ENCODE results near the gene LPIN1. TPM values are rescaled to one million over a fixed set of nuclear protein-coding genes. Genes with fewer than 3 reads are reported as not detected.
A peak's percentile ranks its signal among the peaks of the same experiment; 100 is the strongest.
"Not testable (repeated sequence)": the region's sequence is repeated elsewhere in the genome, so short reads cannot be mapped to it uniquely, and the experiment has no call there.

LPIN1 gene
- total and polyA plus RNA-seq, 2 of the 8 experiments (the other 6 are each of a cell fraction or from before 2014, with no cell fraction given) = 4.3 to 9.8 TPM

DNA sequence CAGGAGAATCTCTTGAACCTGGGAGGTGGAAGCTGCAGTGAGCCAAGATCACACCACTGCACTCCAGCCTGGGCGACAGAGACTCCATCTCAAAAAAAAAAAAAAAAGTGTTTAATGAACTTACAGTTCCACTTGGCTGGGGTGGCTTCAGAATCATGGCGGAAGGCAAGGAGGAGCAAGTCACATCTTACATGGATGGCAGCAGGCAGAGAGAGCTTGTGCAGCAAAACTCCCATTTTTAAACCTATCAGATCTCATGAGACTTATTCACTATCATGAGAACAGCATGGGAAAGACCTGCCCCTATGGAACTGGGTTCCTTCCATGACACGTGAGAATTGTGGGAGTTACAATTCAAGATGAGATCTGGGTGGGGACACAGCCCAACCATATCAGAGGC, 113.5 kb downstream of the LPIN1 start:
- H3K27me3 ChIP-seq (replicated peaks in 1 of 4; ENCODE audit: control insufficient read depth in 3 of 4, extremely low read depth in 1 of 4, insufficient read depth in 3 of 4, low read length in 3 of 4); H4K5ac ChIP-seq (ENCODE audit: insufficient read length, low read depth, low read length); H3K27ac ChIP-seq (ENCODE audit: low read depth, low read length); H2BK15ac ChIP-seq (ENCODE audit: low read length); H3K4me3 ChIP-seq (ENCODE audit: extremely low read depth in 1 of 4, insufficient read depth in 2 of 4, low read depth in 3 of 4, low read length in 4 of 4); H2AFZ ChIP-seq (ENCODE audit: low read length); H3K4me2 ChIP-seq (ENCODE audit: insufficient read depth in 1 of 2, low read depth in 2 of 2, low read length in 2 of 2); FAIRE-seq; H3K56ac ChIP-seq (replicated peaks; ENCODE audit: insufficient read length, low read depth, low read length); H3K18ac ChIP-seq (ENCODE audit: extremely low read depth, low read length); H3K79me1 ChIP-seq (ENCODE audit: low read depth, low read length); H4K8ac ChIP-seq (ENCODE audit: extremely low read depth, insufficient read depth, low read length); H2BK20ac ChIP-seq (ENCODE audit: low read length); H2BK5ac ChIP-seq (ENCODE audit: low read depth, low read length); H2BK120ac ChIP-seq (replicated peaks; ENCODE audit: low read depth, low read length); H3K36me3 ChIP-seq (ENCODE audit: control insufficient read depth in 2 of 4, insufficient read depth in 4 of 4, low read length in 3 of 4); H3K23me2 ChIP-seq (ENCODE audit: low read depth, low read length); H3K4ac ChIP-seq (replicated peaks; ENCODE audit: insufficient read length, low read depth, low read length); H3K9ac ChIP-seq (replicated peaks in 1 of 4; ENCODE audit: extremely low read depth in 1 of 4, low read depth in 3 of 4, low read length in 3 of 4); H2BK12ac ChIP-seq (ENCODE audit: low read depth, low read length); H4K91ac ChIP-seq (replicated peaks; ENCODE audit: insufficient read length, low read length); H3K14ac ChIP-seq (ENCODE audit: insufficient read length); H2AK5ac ChIP-seq (ENCODE audit: low read depth, low read length); H3K23ac ChIP-seq (ENCODE audit: insufficient read length); H3K79me2 ChIP-seq (ENCODE audit: control insufficient read depth in 1 of 2, insufficient read depth in 2 of 2, low read length in 2 of 2); POLR2A ChIA-PET (ENCODE audit: partially characterized antibody); H4K20me1 ChIP-seq (replicated peaks in 1 of 2; ENCODE audit: control insufficient read depth in 1 of 2, insufficient read depth in 2 of 2, low read length in 2 of 2): not testable (repeated sequence)
- Histone ChIP-seq H3K9me3 (ENCODE audit: insufficient read depth in 2 of 2, low read depth in 1 of 2, low read length in 1 of 2) (peaks cover 33% of the 10 kb centered on the region in 2 experiments), H3K4me1 (replicated peaks in 1 of 4; ENCODE audit: control insufficient read depth in 3 of 4, insufficient read depth in 4 of 4, low read length in 3 of 4) (peaks cover 0 to 10% (median 3%) of the 10 kb centered on the region in 4 experiments; a peak in 6 of 7 replicates)
- CTCF ChIA-PET (ENCODE audit: partially characterized antibody) = interaction anchor here (1.1 to 1.7 kb wide), 3 partner anchors 10 to 290 kb away, joined by 4 to 6 read pairs (median 5); no protein-coding TSS in a partner anchor
- WGBS, 2 experiments (ENCODE audit: extremely low coverage in 1 of 2, insufficient coverage in 1 of 2, insufficient read length in 1 of 2, insufficient replicate concordance in 2 of 2, low coverage in 1 of 2, low lambda C conversion rate in 2 of 2, missing lambda C conversion rate in 1 of 2) = 94% methylated on average over 3 of the region's 3 CpGs; no CpG with 5 or more reads in 1 of the 2 experiments
- DNase-seq (ENCODE audit: low read depth in 1 of 2, low spot score in 2 of 2) = peak in 1 of 2 experiments; percentile 13

Measured in H1 (cell line).